NCI-H2227 (cell line): ENCODE measurements around the gene MGAT4B.

Experiments
- DNase-seq: peaks from one replicate; lab custom pipeline; 2025; ENCODE audit not compliant: unreplicated experiment; lab: John Stamatoyannopoulos, UW

Gene MGAT4B

GRCh38 chr5:179773686-179774040 lies 33.0 kb downstream of the MGAT4B start:
- no peak for DNase-seq

- no peak for DNase-seq
Observed at GRCh38 chr5:179772351-179772750, 34.3 kb downstream of the MGAT4B start.

GRCh38 chr5:179771311-179771895 lies 35.3 kb downstream of the MGAT4B start:
- no peak for DNase-seq

GRCh38 chr5:179769796-179770195 lies 36.9 kb downstream of the MGAT4B start:
- DNase-seq: no peak

GRCh38 chr5:179769271-179769670 lies 37.4 kb downstream of the MGAT4B start:
- no peak for DNase-seq

- no peak for DNase-seq
Observed at GRCh38 chr5:179768326-179769085, 38.2 kb downstream of the MGAT4B start.

GRCh38 chr5:179767496-179768100 lies 39.1 kb downstream of the MGAT4B start:
- DNase-seq: no peak

GRCh38 chr5:179766726-179767455 lies 39.8 kb downstream of the MGAT4B start:
- DNase-seq: no peak

GRCh38 chr5:179766021-179766725 lies 40.5 kb downstream of the MGAT4B start:
- DNase-seq: no peak

GRCh38 chr5:179765400-179765799 lies 41.3 kb downstream of the MGAT4B start:
- no peak for DNase-seq

GRCh38 chr5:179764056-179764455 lies 42.6 kb downstream of the MGAT4B start:
- DNase-seq: no peak

GRCh38 chr5:179763215-179763945 lies 43.3 kb downstream of the MGAT4B start:
- peak; percentile 38 for DNase-seq

- no peak for DNase-seq
Observed at GRCh38 chr5:179762781-179763176, 43.9 kb downstream of the MGAT4B start.

GRCh38 chr5:179762079-179762780 lies 44.4 kb downstream of the MGAT4B start:
- DNase-seq: no peak

GRCh38 chr5:179759581-179760551 lies 46.8 kb downstream of the MGAT4B start:
- DNase-seq: no peak

GRCh38 chr5:179758955-179759354 lies 47.7 kb downstream of the MGAT4B start:
- no peak for DNase-seq

GRCh38 chr5:179755022-179755421 lies 51.6 kb downstream of the MGAT4B start:
- DNase-seq: no peak

- DNase-seq: peak; percentile 23
Observed at GRCh38 chr5:179753971-179754370, 52.7 kb downstream of the MGAT4B start.
